IPS DF 19.7 (cell line): Measurements from ENCODE around the gene RAMP1.
"Not testable (repeated sequence)": the region's sequence is repeated elsewhere in the genome, so short reads cannot be mapped to it uniquely, and the experiment has no call there.

Experiments used
- DNase-seq: peaks from one replicate; pipeline ENCODE4 v3.0.0-alpha.2; 2013; ENCODE audit warnings: low read depth, low spot score

RAMP1 gene

GRCh38 chr2:237951354-237951753 is 91.9 kb downstream of the RAMP1 start:
- DNase-seq: not testable (repeated sequence)

DNA sequence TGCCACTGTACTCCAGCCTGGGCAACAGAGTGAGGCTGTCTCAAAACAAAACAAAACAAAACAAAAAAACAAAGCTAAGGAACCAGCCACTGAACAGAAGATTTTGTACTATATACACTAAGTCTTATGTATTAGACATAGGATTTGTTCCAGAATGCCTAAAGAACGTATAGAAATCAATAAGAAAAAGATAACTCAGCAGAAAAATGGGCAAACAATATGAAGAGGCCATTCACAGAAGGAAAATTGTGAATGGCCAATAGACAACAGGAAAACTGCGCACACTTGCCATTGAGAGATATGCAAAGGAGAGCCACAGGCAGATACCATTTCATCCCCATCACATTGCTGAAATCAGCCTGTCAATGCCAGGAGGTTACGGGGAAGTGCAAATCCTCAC is 92.5 kb downstream of the RAMP1 start:
- DNase-seq: no peak

- DNase-seq: no peak
Observed at GRCh38 chr2:237952851-237953250, 93.4 kb downstream of the RAMP1 start.

DNA sequence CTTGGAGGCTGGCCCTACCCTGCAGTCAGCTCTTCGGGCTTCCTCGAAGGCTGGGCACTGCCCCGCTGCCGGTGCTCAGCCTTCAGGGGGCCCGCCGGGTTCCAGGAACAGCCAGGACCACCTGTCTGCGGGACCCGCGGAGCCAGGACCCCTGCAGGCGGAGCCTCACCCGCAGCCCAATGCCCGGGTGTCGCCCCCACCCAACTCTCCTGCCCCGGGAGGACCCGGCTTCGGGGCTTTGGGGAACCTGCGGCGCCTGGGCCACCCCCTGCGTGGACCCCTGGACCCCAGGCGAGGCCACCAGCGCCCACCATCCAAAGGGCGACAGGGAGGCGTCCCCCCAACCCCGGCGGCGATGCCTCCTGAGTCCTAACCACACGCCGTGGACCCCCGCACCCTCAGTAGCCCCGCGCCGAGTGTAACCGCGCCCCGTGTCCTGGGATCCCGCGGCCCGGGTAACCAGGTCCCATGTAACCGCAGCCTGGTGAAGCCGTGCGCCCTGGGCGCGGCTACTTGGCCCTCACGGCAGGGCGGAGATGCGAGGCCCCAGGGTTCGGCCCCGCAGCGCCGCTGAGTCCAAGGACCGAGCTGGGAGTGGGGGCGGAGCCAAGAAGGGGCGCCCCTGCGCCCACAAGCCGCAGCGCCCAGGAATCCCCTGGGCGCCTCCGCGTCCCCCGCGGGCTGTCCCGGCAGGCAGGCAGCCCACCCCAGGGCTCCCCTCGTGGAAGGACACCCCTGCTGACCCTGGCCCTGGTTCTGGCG is 96.4 kb downstream of the RAMP1 start:
- DNase-seq: no peak

DNA sequence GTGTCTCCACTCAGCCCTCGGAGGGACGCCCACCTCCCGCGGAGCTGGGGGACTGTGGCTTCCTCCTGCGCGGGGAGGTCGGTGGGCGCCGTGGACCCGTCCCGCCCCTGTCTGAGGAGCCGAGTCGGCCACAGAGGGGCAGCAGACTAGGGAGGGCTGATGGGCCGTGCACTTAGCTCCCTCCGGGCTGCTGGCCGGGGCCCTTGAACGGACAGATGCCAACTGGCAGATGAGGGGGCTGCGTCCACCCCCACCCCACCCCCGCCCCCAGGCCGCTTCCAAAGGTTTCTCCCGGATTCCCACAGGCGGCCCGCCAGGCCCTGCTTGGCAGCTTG is 96.9 kb downstream of the RAMP1 start:
- no peak for DNase-seq

DNA sequence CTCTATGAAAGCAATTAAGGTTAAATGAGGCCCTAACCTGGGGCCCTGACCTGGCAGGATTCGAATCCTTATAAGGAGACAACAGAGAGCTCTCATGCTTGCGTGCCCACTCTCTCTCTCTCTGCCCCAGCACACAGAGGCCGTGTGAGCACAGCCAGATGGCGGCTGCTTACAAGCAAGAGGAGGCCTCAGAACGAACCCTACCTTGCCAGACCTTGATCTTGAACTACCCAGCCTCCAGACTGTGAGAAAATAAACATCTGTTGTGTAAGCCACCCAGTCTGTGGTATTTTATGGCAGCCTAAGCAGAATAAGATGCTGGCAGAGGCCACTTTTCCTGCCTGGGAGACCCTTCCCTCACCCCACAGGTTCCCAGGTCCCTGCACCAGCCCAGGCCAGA is 102.2 kb downstream of the RAMP1 start:
- DNase-seq: no peak
